ENCODE data around the gene INMT.
"Not testable (repeated sequence)": the region's sequence is repeated elsewhere in the genome, so short reads cannot be mapped to it uniquely, and the experiment has no call there.

Gene INMT

GRCh38 chr7:30751696-30752273, at the start of gene INMT:
Gene INMT, plus strand, starts transcription at chr7:30752135. Its CDS starts 16 bp downstream, at chr7:30752151.
- no peak for DNase-seq (ENCODE audit: low read depth in 2 of 2)

GRCh38 chr7:30702200-30702599, 49.7 kb upstream of the INMT start:
- DNase-seq (ENCODE audit: low read depth in 2 of 2), result no peak

- DNase-seq (ENCODE audit: low read depth in 2 of 2), result no peak
These were observed 48.2 kb upstream of the INMT start for GRCh38 chr7:30703756-30704155.

GRCh38 chr7:30705008-30705407, 46.9 kb upstream of the INMT start:
- DNase-seq (ENCODE audit: low read depth in 2 of 2), result no peak

GRCh38 chr7:30705596-30705995, 46.3 kb upstream of the INMT start:
- no peak for DNase-seq (ENCODE audit: low read depth in 2 of 2)

- DNase-seq (ENCODE audit: low read depth in 2 of 2), result no peak
These were observed 45.6 kb upstream of the INMT start for GRCh38 chr7:30706316-30706715.

GRCh38 chr7:30706908-30707307, 45.0 kb upstream of the INMT start:
- no peak for DNase-seq (ENCODE audit: low read depth in 2 of 2)

- DNase-seq (ENCODE audit: low read depth in 2 of 2), result no peak
These were observed 44.3 kb upstream of the INMT start for GRCh38 chr7:30707391-30708357.

- DNase-seq (ENCODE audit: low read depth in 2 of 2), result no peak
These were observed 43.5 kb upstream of the INMT start for GRCh38 chr7:30708412-30708811.

GRCh38 chr7:30708983-30709382, 43.0 kb upstream of the INMT start:
- DNase-seq (ENCODE audit: low read depth in 2 of 2), result no peak

GRCh38 chr7:30709549-30709948, 42.4 kb upstream of the INMT start:
- no peak for DNase-seq (ENCODE audit: low read depth in 2 of 2)

GRCh38 chr7:30710669-30711068, 41.3 kb upstream of the INMT start:
- no peak for DNase-seq (ENCODE audit: low read depth in 2 of 2)

GRCh38 chr7:30713392-30713791, 38.5 kb upstream of the INMT start:
- no peak for DNase-seq (ENCODE audit: low read depth in 2 of 2)

GRCh38 chr7:30714129-30714528, 37.8 kb upstream of the INMT start:
- no peak for DNase-seq (ENCODE audit: low read depth in 2 of 2)

GRCh38 chr7:30717181-30717580, 34.8 kb upstream of the INMT start:
- DNase-seq (ENCODE audit: low read depth in 2 of 2), result no peak

- DNase-seq (ENCODE audit: low read depth in 2 of 2), result not testable (repeated sequence)
These were observed 32.5 kb upstream of the INMT start for GRCh38 chr7:30719434-30719833.

GRCh38 chr7:30721211-30721610, 30.7 kb upstream of the INMT start:
- DNase-seq (ENCODE audit: low read depth in 2 of 2), result no peak

- no peak for DNase-seq (ENCODE audit: low read depth in 2 of 2)
These were observed 29.7 kb upstream of the INMT start for GRCh38 chr7:30722187-30722586.

GRCh38 chr7:30722671-30723070, 29.3 kb upstream of the INMT start:
- DNase-seq (ENCODE audit: low read depth in 2 of 2), result no peak

- DNase-seq (ENCODE audit: low read depth in 2 of 2), result no peak
These were observed 28.2 kb upstream of the INMT start for GRCh38 chr7:30723776-30724175.

GRCh38 chr7:30726296-30727006, 25.5 kb upstream of the INMT start:
- no peak for DNase-seq (ENCODE audit: low read depth in 2 of 2)

Measured in stimulated activated CD4-positive, alpha-beta T cell treated with anti-CD3 and anti-CD28 coated beads, Interleukin-1b, Interleukin-23, amount 100 ng/mL, for 4 hours (primary cell).